HG02610 (cell line): Measurements from ENCODE around the gene NLGN2.
A peak's percentile ranks its signal among the peaks of the same experiment; 100 is the strongest.

Experiments
- ATAC-seq: cut with Tn5 transposase; IDR thresholded peaks from one replicate; pipeline ENCODE4 v1.9.1; 2021; ENCODE audit warnings: mild to moderate bottlenecking, moderate library complexity; ENCODE audit not compliant: unreplicated experiment

The NLGN2 gene

GRCh38 chr17:7391307-7391706 is 16.3 kb upstream of the NLGN2 start:
- no peak for ATAC-seq

- ATAC-seq, result no peak
These were observed 14.7 kb upstream of the NLGN2 start for GRCh38 chr17:7392696-7393612.

GRCh38 chr17:7393613-7394451 is 13.8 kb upstream of the NLGN2 start:
- peak; percentile 38 for ATAC-seq

- peak; percentile 72 for ATAC-seq
These were observed 13.0 kb upstream of the NLGN2 start, which contains the start of gene PLSCR3 for GRCh38 chr17:7394452-7395191. Gene PLSCR3 (minus strand): TSS chr17:7394525. CDS start chr17:7394110, 415 bp downstream.

GRCh38 chr17:7396147-7396546 is 11.5 kb upstream of the NLGN2 start:
- no peak for ATAC-seq

- no peak for ATAC-seq
These were observed 9.0 kb upstream of the NLGN2 start for GRCh38 chr17:7398612-7399011.

- ATAC-seq, result no peak
These were observed 4.5 kb upstream of the NLGN2 start for GRCh38 chr17:7403043-7403726.

- no peak for ATAC-seq
These were observed 4.0 kb upstream of the NLGN2 start for GRCh38 chr17:7403727-7403976.

GRCh38 chr17:7403977-7404736 is 3.5 kb upstream of the NLGN2 start, which contains the start of gene TMEM256:
Gene TMEM256 (minus strand): TSS chr17:7404097. CDS start chr17:7404084, 13 bp downstream.
- ATAC-seq, result peak; percentile 95

- ATAC-seq, result no peak
These were observed 2.8 kb upstream of the NLGN2 start for GRCh38 chr17:7404737-7405349.

GRCh38 chr17:7405350-7406234 is 2.1 kb upstream of the NLGN2 start:
- no peak for ATAC-seq

GRCh38 chr17:7406235-7406825 is 1.3 kb upstream of the NLGN2 start:
- ATAC-seq, result no peak

GRCh38 chr17:7407082-7407481 is 563 bp upstream of the NLGN2 start:
- no peak for ATAC-seq

GRCh38 chr17:7408252-7408727 is 645 bp downstream of the NLGN2 start:
- ATAC-seq, result no peak

GRCh38 chr17:7408863-7409262 is 1.2 kb downstream of the NLGN2 start:
- no peak for ATAC-seq

GRCh38 chr17:7409716-7410115 is 2.1 kb downstream of the NLGN2 start:
- no peak for ATAC-seq

- no peak for ATAC-seq
These were observed 3.2 kb downstream of the NLGN2 start for GRCh38 chr17:7410634-7411426.
